ENCODE data around the gene ANO2. TPM values are rescaled to one million over a fixed set of nuclear protein-coding genes. Genes with fewer than 3 reads are reported as not detected.

Gene ANO2
- total RNA-seq, 1 experiment from 2014 or later: not detected

- no peak for DNase-seq (ENCODE audit: low read depth in 1 of 2, low spot score in 2 of 2)
- no peaks in the 10 kb centered on the region for H3K36me3 ChIP-seq
- H3K27me3 ChIP-seq (replicated peaks): no peaks in the 10 kb centered on the region; the same call in 1 of the 2 replicates
- H3K4me1 ChIP-seq (replicated peaks): no peaks in the 10 kb centered on the region
- no peak overlapping the region for H3K27ac ChIP-seq
- no peaks in the 10 kb centered on the region for H3K9me3 ChIP-seq (replicated peaks)
- no peak overlapping the region for H3K4me3 ChIP-seq
Measured at GRCh38 chr12:5778821-5779220, 166.2 kb downstream of the ANO2 start.

- Histone ChIP-seq H3K27ac (no peak overlapping the region), H3K4me1 (replicated peaks) (no peaks in the 10 kb centered on the region), H3K27me3 (replicated peaks) (peaks cover 6% of the 10 kb centered on the region), H3K36me3 (no peaks in the 10 kb centered on the region), H3K9me3 (replicated peaks) (no peaks in the 10 kb centered on the region), H3K4me3 (no peak overlapping the region)
- no peak for DNase-seq (ENCODE audit: low read depth in 1 of 2, low spot score in 2 of 2)
Measured at GRCh38 chr12:5777451-5777850, 167.6 kb downstream of the ANO2 start.

- DNase-seq (ENCODE audit: low read depth in 1 of 2, low spot score in 2 of 2): no peak
- Histone ChIP-seq H3K27me3 (replicated peaks) (peaks cover 8% of the 10 kb centered on the region), H3K36me3 (no peaks in the 10 kb centered on the region), H3K27ac (no peak overlapping the region), H3K9me3 (replicated peaks) (no peaks in the 10 kb centered on the region; the same call in 1 of the 2 replicates), H3K4me1 (replicated peaks) (no peaks in the 10 kb centered on the region), H3K4me3 (no peak overlapping the region)
Measured at GRCh38 chr12:5776091-5776490, 169.0 kb downstream of the ANO2 start.

GRCh38 chr12:5773550-5773949, 171.5 kb downstream of the ANO2 start:
- H3K4me1 ChIP-seq (replicated peaks): no peaks in the 10 kb centered on the region
- H3K9me3 ChIP-seq (replicated peaks): no peaks in the 10 kb centered on the region; the same call in 1 of the 2 replicates
- no peak overlapping the region for H3K4me3 ChIP-seq
- peaks cover 8% of the 10 kb centered on the region for H3K27me3 ChIP-seq (replicated peaks)
- H3K36me3 ChIP-seq: no peaks in the 10 kb centered on the region
- no peak overlapping the region for H3K27ac ChIP-seq
- DNase-seq (ENCODE audit: low read depth in 1 of 2, low spot score in 2 of 2): no peak

GRCh38 chr12:5771756-5772155, 173.3 kb downstream of the ANO2 start:
- Histone ChIP-seq H3K36me3 (no peaks in the 10 kb centered on the region), H3K27ac (no peak overlapping the region)
- no peak for DNase-seq (ENCODE audit: low read depth in 1 of 2, low spot score in 2 of 2)

GRCh38 chr12:5770727-5771126, 174.3 kb downstream of the ANO2 start:
- no peak overlapping the region for H3K27ac ChIP-seq
- no peaks in the 10 kb centered on the region for H3K36me3 ChIP-seq
- no peak for DNase-seq (ENCODE audit: low read depth in 1 of 2, low spot score in 2 of 2)
- H3K4me3 ChIP-seq: no peak overlapping the region
- H3K27me3 ChIP-seq (replicated peaks): peaks cover 9% of the 10 kb centered on the region
- H3K4me1 ChIP-seq (replicated peaks): no peaks in the 10 kb centered on the region
- H3K9me3 ChIP-seq (replicated peaks): no peaks in the 10 kb centered on the region; the same call in 1 of the 2 replicates

More at GRCh38 chr12:5771756-5772155, 173.3 kb downstream of the ANO2 start:
- no peaks in the 10 kb centered on the region; the same call in 1 of the 2 replicates for H3K9me3 ChIP-seq (replicated peaks)
- no peak overlapping the region for H3K4me3 ChIP-seq
- H3K27me3 ChIP-seq (replicated peaks): peaks cover 8% of the 10 kb centered on the region
- no peaks in the 10 kb centered on the region for H3K4me1 ChIP-seq (replicated peaks)

GRCh38 chr12:5768581-5769196, 176.4 kb downstream of the ANO2 start:
- Histone ChIP-seq H3K27ac (no peak overlapping the region), H3K4me1 (replicated peaks) (no peaks in the 10 kb centered on the region), H3K36me3 (no peaks in the 10 kb centered on the region), H3K9me3 (replicated peaks) (no peaks in the 10 kb centered on the region; the same call in 1 of the 2 replicates), H3K4me3 (no peak overlapping the region), H3K27me3 (replicated peaks) (peaks cover 13% of the 10 kb centered on the region)
- DNase-seq (ENCODE audit: low read depth in 1 of 2, low spot score in 2 of 2): no peak

GRCh38 chr12:5768171-5768570, 176.9 kb downstream of the ANO2 start:
- no peak overlapping the region for H3K4me3 ChIP-seq
- no peaks in the 10 kb centered on the region for H3K36me3 ChIP-seq
- H3K27me3 ChIP-seq (replicated peaks): peaks cover 12% of the 10 kb centered on the region
- DNase-seq (ENCODE audit: low read depth in 1 of 2, low spot score in 2 of 2): no peak
- H3K9me3 ChIP-seq (replicated peaks): no peaks in the 10 kb centered on the region; the same call in 1 of the 2 replicates
- H3K4me1 ChIP-seq (replicated peaks): no peaks in the 10 kb centered on the region
- no peak overlapping the region for H3K27ac ChIP-seq

GRCh38 chr12:5758347-5758746, 186.7 kb downstream of the ANO2 start:
- Histone ChIP-seq H3K4me1 (replicated peaks) (no peaks in the 10 kb centered on the region), H3K4me3 (no peak overlapping the region), H3K27me3 (replicated peaks) (no peaks in the 10 kb centered on the region), H3K9me3 (replicated peaks) (no peaks in the 10 kb centered on the region), H3K27ac (no peak overlapping the region), H3K36me3 (no peaks in the 10 kb centered on the region)
- DNase-seq (ENCODE audit: low read depth in 1 of 2, low spot score in 2 of 2): no peak

- H3K4me1 ChIP-seq (replicated peaks): no peaks in the 10 kb centered on the region
- no peaks in the 10 kb centered on the region for H3K9me3 ChIP-seq (replicated peaks)
- H3K27ac ChIP-seq: no peak overlapping the region
- H3K4me3 ChIP-seq: no peak overlapping the region
- 0 out of 2 replicates have a peak, but pooled peaks cover 3% of the 10 kb centered on the region for H3K27me3 ChIP-seq (replicated peaks)
- no peaks in the 10 kb centered on the region for H3K36me3 ChIP-seq
- DNase-seq (ENCODE audit: low read depth in 1 of 2, low spot score in 2 of 2): no peak
Measured at GRCh38 chr12:5756338-5756842, 188.7 kb downstream of the ANO2 start.

GRCh38 chr12:5748027-5748426, 197.0 kb downstream of the ANO2 start:
- Histone ChIP-seq H3K4me3 (no peak overlapping the region), H3K9me3 (replicated peaks) (peaks cover 3% of the 10 kb centered on the region; the same call in 1 of the 2 replicates), H3K4me1 (replicated peaks) (no peaks in the 10 kb centered on the region), H3K27me3 (replicated peaks) (peaks cover 4% of the 10 kb centered on the region; the same call in 1 of the 2 replicates), H3K27ac (no peak overlapping the region), H3K36me3 (no peaks in the 10 kb centered on the region)
- no peak for DNase-seq (ENCODE audit: low read depth in 1 of 2, low spot score in 2 of 2)

- Histone ChIP-seq H3K4me3 (no peak overlapping the region), H3K27me3 (replicated peaks) (peaks cover 4% of the 10 kb centered on the region; the same call in 1 of the 2 replicates), H3K27ac (no peak overlapping the region), H3K9me3 (replicated peaks) (peaks cover 3% of the 10 kb centered on the region; the same call in 1 of the 2 replicates), H3K4me1 (replicated peaks) (no peaks in the 10 kb centered on the region), H3K36me3 (no peaks in the 10 kb centered on the region)
- no peak for DNase-seq (ENCODE audit: low read depth in 1 of 2, low spot score in 2 of 2)
Measured at GRCh38 chr12:5746917-5747316, 198.1 kb downstream of the ANO2 start.

- Histone ChIP-seq H3K4me1 (replicated peaks) (no peaks in the 10 kb centered on the region), H3K4me3 (no peak overlapping the region)
Measured at GRCh38 chr12:5746036-5746908, 198.8 kb downstream of the ANO2 start.

More at GRCh38 chr12:5746036-5746908, 198.8 kb downstream of the ANO2 start:
- H3K27ac ChIP-seq: no peak overlapping the region
- H3K27me3 ChIP-seq (replicated peaks): peaks cover 4% of the 10 kb centered on the region; the same call in 1 of the 2 replicates
- no peak for DNase-seq (ENCODE audit: low read depth in 1 of 2, low spot score in 2 of 2)
- H3K9me3 ChIP-seq (replicated peaks): peaks cover 3% of the 10 kb centered on the region; the same call in 1 of the 2 replicates
- no peaks in the 10 kb centered on the region for H3K36me3 ChIP-seq
